HG02938 (cell line): ENCODE data around the gene GPC5.

ENCODE experiments used
- ATAC-seq: cut with Tn5 transposase; IDR thresholded peaks from one replicate; pipeline ENCODE4 v1.9.1; 2021; ENCODE audit warnings: mild to moderate bottlenecking, moderate library complexity; ENCODE audit not compliant: unreplicated experiment

Gene GPC5

GRCh38 chr13:91702411-91702810 lies 304.0 kb downstream of the GPC5 start:
- no peak for ATAC-seq

DNA sequence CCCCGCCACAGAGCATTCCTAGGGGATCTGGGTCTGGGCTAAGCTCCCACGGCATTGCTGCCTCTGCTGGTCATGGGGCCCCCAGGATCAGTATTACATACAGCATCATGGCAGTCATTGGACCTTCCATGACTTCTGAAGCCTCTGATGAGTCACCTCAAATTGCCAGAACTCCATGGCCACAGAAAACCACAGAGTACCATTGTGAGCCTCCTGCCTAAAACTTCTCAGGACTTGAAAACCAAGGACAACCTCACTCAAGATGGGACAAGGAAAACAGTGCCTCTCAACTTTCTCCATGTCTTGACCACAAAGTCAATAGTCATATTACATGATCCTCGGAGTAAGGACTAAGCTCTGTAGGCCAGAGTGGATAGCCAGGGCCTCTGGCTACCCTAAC lies 306.0 kb downstream of the GPC5 start:
- no peak for ATAC-seq

- no peak for ATAC-seq
These were observed 310.1 kb downstream of the GPC5 start for GRCh38 chr13:91708558-91708957.

DNA sequence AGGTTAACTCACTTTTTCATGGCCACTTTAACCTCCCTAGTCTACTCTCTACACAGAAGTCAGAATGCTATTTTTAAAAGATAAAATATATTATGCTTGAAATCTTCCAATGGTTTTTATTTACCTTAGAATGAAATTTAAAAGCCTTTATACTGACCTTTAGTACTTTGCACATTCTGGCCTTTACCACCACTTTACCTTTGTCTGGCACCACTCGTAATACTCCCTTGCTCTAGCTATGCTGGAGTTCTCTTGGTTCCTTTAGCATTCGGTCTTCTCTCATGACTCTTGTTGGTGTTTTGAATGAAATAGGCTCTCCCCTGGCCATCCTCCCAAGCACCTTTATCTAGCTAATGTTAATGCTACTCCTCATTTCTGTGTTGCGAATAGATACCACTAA lies 310.8 kb downstream of the GPC5 start:
- no peak for ATAC-seq

GRCh38 chr13:91710733-91711132 lies 312.3 kb downstream of the GPC5 start:
- ATAC-seq, result no peak

- ATAC-seq, result no peak
These were observed 316.4 kb downstream of the GPC5 start for GRCh38 chr13:91714855-91715254.

DNA sequence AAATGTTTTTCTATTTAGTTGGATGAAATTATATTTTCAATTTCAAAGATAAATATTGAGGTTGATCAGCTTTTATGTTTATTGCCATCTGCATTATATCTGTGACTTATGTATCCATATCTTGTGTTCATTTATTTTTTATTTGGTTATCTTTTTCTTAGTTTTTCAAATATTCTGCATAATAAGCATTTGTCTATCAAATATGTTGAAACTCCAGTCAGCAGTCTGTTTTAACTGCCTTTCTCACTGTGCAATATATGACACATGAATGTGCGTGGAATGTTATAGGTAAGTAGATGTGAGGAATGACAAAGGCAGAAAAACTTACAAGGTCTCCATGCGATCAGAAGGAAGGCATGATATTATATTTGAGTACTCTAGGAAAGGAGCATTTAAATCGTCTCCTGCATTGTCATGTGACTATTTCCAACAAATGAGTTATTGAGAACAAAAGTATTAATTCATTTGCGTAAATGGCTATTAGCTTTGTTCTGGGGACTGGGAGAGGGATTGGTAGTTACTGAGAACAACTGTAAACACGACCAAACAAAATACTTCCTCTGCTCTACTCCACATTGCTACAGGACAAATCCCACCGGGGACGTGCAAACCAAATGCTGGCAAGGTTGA lies 318.1 kb downstream of the GPC5 start:
- no peak for ATAC-seq

DNA sequence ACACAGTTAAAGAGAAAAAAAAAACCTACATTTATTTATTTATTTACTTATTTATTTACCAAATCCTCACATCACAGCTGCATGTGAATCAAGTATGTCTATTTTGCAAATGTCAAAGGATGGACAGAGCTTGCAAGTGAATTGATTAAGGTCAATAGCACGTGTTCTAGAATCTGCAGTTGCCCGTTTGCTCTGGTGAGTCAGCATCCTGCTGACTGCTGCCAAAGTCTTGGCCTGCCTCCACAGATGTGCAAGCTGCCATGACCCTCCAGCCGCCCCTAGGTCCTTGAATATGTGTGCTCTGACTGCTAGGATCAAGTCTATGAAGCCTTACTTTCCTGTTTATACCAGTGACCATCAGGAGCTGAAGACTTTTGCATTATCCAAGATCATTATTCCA lies 320.6 kb downstream of the GPC5 start:
- no peak for ATAC-seq

DNA sequence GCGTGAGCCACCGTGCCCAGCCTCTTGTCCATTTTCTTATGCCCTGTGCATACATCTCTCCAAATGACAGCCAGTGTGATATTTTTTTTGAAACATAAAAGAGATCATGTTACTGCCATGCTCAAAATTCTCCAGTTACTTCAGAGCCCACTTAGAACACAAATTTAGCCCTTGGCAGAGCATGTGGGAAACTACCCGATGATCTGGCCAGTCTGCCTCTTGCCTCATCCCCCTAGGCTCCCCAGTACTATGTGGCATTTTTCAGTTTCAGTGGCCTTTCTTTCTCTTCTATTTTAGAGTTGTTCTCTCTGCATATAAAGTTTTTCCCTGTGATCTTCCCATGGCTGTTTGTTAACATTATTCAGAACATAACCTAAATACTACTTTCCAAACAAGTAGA lies 323.0 kb downstream of the GPC5 start:
- no peak for ATAC-seq

GRCh38 chr13:91722267-91722884 lies 324.0 kb downstream of the GPC5 start:
- no peak for ATAC-seq

- ATAC-seq, result no peak
These were observed 326.2 kb downstream of the GPC5 start for GRCh38 chr13:91724591-91724990.

DNA sequence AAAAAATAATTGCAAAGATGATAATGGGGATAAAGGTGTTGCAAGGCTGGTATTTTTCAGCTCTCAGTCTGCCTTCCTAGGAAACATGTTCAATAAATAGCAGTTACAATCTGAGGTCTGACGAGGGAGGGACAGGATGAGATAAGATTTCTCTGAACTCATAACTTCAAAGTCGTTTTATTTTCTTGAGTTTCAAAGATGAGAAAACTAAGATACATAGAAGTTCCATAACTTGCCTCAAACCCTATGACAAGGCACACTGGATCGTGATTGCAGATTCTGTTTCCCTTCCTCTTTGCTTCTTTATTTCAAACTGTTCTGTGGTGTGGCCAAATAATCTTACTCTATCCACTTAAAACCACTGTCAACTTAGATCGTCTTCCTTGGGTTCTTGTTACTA lies 327.2 kb downstream of the GPC5 start:
- no peak for ATAC-seq

- no peak for ATAC-seq
These were observed 328.2 kb downstream of the GPC5 start for GRCh38 chr13:91726671-91727070.

- no peak for ATAC-seq
These were observed 331.4 kb downstream of the GPC5 start for GRCh38 chr13:91729859-91730258.

GRCh38 chr13:91739751-91740150 lies 341.3 kb downstream of the GPC5 start:
- ATAC-seq, result no peak

- ATAC-seq, result no peak
These were observed 342.3 kb downstream of the GPC5 start for GRCh38 chr13:91740756-91741155.

- no peak for ATAC-seq
These were observed 343.5 kb downstream of the GPC5 start for GRCh38 chr13:91741925-91742324.

DNA sequence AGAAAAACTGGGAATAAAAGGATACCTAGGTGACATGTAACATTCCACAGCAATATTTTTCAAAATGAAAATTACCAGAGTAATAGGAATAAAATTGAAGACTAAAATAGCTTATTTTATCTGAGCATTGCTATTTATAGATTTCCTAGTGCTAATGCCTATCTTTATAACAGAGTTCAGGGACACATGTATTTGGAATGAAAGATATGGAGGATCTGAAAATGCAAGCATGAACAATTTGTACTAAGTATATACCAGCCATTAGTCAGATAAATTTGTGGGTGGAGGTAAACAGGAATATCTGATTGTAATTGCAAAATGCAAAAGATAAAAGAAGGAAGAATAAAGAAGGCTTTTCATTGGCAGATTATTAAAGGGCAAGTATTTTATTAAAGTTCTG lies 345.9 kb downstream of the GPC5 start:
- no peak for ATAC-seq

DNA sequence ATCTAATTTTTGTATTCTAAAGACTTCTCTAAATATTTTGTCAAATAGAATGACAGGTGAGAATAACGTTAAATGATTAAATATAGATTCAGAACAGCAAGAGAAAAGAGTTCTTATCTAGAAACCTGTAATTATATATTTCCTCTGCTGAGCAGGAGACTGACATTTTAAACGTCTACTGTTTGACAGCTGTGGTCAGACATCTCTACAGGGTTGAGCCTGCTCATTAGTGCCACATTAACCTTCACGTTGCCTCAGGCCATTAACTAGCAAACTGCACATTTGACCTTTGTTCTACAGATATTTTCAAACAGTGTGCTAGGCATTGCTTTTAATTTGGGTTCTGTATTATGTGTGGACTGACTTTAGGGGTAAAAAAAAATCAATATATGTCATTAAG lies 347.5 kb downstream of the GPC5 start:
- no peak for ATAC-seq

DNA sequence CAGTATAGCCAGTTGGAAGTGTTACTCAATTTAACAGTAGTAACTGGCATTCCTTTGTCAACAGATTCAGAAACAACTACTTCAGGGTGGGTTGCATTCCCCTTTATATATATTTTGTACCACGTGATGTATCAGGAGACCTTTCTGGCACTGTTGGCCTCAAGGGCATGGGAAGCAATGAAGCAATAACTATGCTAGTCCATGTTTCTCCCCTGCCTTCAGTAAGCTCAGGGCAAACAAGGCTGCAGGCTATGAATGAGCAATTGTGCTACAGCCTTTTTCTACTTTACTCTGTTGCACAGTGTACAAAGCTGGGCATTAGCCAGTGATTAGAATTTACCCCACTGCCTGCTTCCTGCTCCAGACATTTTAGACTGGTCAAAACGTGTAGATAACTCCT lies 348.8 kb downstream of the GPC5 start:
- ATAC-seq, result no peak

DNA sequence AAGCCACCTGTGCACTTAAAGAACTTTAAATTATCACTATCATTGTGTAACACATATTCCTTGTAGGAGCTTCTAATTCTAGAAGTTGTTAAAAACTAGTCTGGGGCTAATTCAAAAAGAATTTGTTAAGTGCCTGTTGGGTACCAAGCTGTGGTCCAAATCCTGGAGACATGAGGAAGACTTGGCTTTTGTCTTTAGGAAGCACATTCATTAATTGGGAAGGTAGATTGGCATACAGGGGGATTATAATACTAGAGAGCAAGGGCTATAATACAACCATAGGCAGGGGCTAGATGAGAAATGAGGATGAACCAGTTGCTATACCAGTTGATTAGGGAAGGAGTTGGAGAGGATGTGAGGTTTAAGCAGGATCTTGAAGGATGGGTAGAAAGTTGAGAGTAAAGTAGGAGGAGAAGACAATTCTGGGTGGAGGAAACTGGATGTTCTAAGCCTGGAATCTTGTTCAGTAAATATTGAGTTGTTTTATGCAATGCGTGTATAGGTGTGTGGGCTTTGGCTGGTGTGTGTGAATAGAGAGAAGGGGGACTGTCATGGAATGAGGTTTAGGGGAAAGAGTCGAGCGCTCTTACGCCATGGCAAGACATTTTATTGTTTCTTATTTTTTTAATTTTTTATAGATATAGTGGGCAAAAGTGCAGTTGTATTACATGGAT lies 350.1 kb downstream of the GPC5 start:
- no peak for ATAC-seq

DNA sequence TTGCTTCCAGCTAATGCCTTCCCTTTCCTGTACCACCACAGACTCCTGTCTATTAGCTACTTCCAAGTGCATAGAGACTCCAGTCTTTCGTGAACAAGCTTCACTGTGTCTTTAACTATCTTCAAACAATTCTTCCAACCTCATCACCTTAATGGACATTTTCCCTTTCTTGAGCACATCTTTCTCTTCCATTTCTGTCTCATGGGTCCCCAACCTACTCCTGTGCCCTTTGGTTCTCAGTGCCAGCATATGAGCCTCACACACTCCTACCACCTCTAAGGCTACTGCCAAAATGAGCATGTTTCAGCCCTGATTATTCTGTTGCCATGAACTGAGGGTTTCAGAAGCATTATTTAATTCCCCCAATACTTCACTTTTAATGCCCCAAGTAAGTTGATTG lies 360.3 kb downstream of the GPC5 start:
- no peak for ATAC-seq

GRCh38 chr13:91762957-91763356 lies 364.5 kb downstream of the GPC5 start:
- no peak for ATAC-seq
